GM12878 (cell line): ENCODE results near the gene OSM. TPM values are rescaled to one million over a fixed set of nuclear protein-coding genes. Genes with fewer than 3 reads are reported as not detected.

Source experiments
- ATAC-seq: fragments of 200-7000 bp; cut with Tn5 transposase; 3 replicates; pipeline ENCODE4 v1.9.1; 2020; ENCODE audit warnings: mild to moderate bottlenecking, moderate library complexity
- BruUV-seq: library from RNA; stranded (reverse); fragments of 400-500 nt; replicated peaks from 2 replicates; lab custom pipeline; 2021; lab: Mats Ljungman, UMichigan
- CTCF ChIA-PET: fragments of 300-600 bp; sonication (Branson Sonifier 250); formaldehyde crosslinking; extraction: SDS; loops from one replicate; lab custom pipeline; 2021; ENCODE audit warnings: inconsistent platforms; lab: Yijun Ruan, JAX
- POLR2A ChIA-PET: fragments of 350-600 bp; formaldehyde crosslinking; extraction: SDS; loops from one replicate; lab custom pipeline; 2021; ENCODE audit warnings: inconsistent platforms; lab: Charles Lee
- RAD21 ChIA-PET: fragments of 300-600 bp; sonication (Branson Sonifier 250); formaldehyde crosslinking; loops from one replicate; lab custom pipeline; 2023; ENCODE audit warnings: antibody characterized with exemption; ENCODE audit not compliant: unreplicated experiment; lab: Charles Lee
- SMC1A ChIA-PET: fragments of 300-600 bp; sonication (Branson Sonifier 250); formaldehyde crosslinking; loops from one replicate; lab custom pipeline; 2023; ENCODE audit not compliant: unreplicated experiment, uncharacterized antibody; lab: Charles Lee
- DNase-seq: peaks from one replicate; pipeline ENCODE4 v3.0.0-alpha.2; 2011; ENCODE audit warnings: low read depth, low spot score
- FAIRE-seq: peaks from 3 replicates; lab custom pipeline; 2011; peaks lifted over from hg19 to GRCh38; lab: Jason Lieb, UNC
- H2AFZ ChIP-seq: 2 replicates; pipeline ENCODE4 v1.6.0; 2011; ENCODE audit warnings: low read depth, low read length, control low read depth; ENCODE audit not compliant: control insufficient read depth
- H3K27ac ChIP-seq: 2 replicates; pipeline ENCODE4 v1.5.1; 2011; ENCODE audit warnings: control low read depth; ENCODE audit not compliant: control insufficient read depth, insufficient read depth
- H3K27me3 ChIP-seq, 2 experiments: replicated peaks in 1 of 2; 2 replicates each; pipeline versions ENCODE4 v1.6.0 to v1.6.1; 2011; ENCODE audit warnings: low read length in 1 of 2; ENCODE audit not compliant: control insufficient read depth in 2 of 2, insufficient read depth in 2 of 2
- H3K36me3 ChIP-seq, 2 experiments: 2 replicates each; pipeline ENCODE4 v1.5.1; 2011; ENCODE audit warnings: low read length in 1 of 2; ENCODE audit not compliant: control insufficient read depth in 2 of 2, insufficient read depth in 2 of 2
- H3K4me1 ChIP-seq: 2 replicates; pipeline ENCODE4 v1.6.1; 2011; ENCODE audit warnings: mild to moderate bottlenecking, low read length, moderate library complexity, mixed read lengths; ENCODE audit not compliant: control insufficient read depth, insufficient read depth
- H3K4me2 ChIP-seq: 2 replicates; pipeline ENCODE4 v1.6.0; 2011; ENCODE audit warnings: control low read depth; ENCODE audit not compliant: control insufficient read depth, insufficient read depth
- H3K4me3 ChIP-seq: fragments of 200-600 bp; sonication (generic); 2 replicates; pipeline ENCODE4 v1.5.1; 2016
- H3K79me2 ChIP-seq: 2 replicates; pipeline ENCODE4 v1.6.0; 2011; ENCODE audit warnings: low read length; ENCODE audit not compliant: control insufficient read depth, insufficient read depth
- H3K9ac ChIP-seq: 2 replicates; pipeline ENCODE4 v1.8.0; 2011; ENCODE audit warnings: low read length, control low read depth, mixed read lengths; ENCODE audit not compliant: control insufficient read depth, insufficient read depth
- H3K9me3 ChIP-seq: replicated peaks from 3 replicates; pipeline ENCODE4 v1.5.1; 2011; ENCODE audit warnings: mild to moderate bottlenecking, low read length; ENCODE audit not compliant: control insufficient read depth, insufficient read depth
- H4K20me1 ChIP-seq: 2 replicates; pipeline ENCODE4 v1.6.0; 2011; ENCODE audit not compliant: control insufficient read depth, insufficient read depth
- CBX3 ChIP-seq: fragments of 200-600 bp; sonication (generic); IDR thresholded peaks from 2 replicates; pipeline ENCODE4 v1.6.1; 2016; ENCODE audit warnings: low read depth, borderline replicate concordance
- ETV6 ChIP-seq, 2 experiments: fragments of 450-650 bp in 1 of 2; IDR thresholded peaks in 1 of 2; conservative IDR thresholded peaks in 1 of 2; 2 replicates each; pipeline ENCODE4 v1.6.1; 2014; ENCODE audit warnings: antibody characterized with exemption in 1 of 2, borderline replicate concordance in 1 of 2, low read depth in 1 of 2, mild to moderate bottlenecking in 1 of 2, moderate library complexity in 1 of 2
- FOXM1 ChIP-seq: IDR thresholded peaks from 2 replicates; pipeline ENCODE4 v1.6.1; 2012; ENCODE audit warnings: low read depth, mild to moderate bottlenecking, inconsistent platforms, low read length, moderate library complexity
- HDAC2 ChIP-seq: fragments of 200-600 bp; sonication (generic); IDR thresholded peaks from 2 replicates; pipeline ENCODE4 v1.6.1; 2017
- HDAC6 ChIP-seq: fragments of 200-600 bp; sonication (generic); IDR thresholded peaks from one replicate; pipeline ENCODE4 v1.8.0; 2017; ENCODE audit warnings: antibody characterized with exemption; ENCODE audit not compliant: unreplicated experiment
- JUND ChIP-seq: IDR thresholded peaks from 2 replicates; pipeline ENCODE4 v1.6.1; 2012; ENCODE audit warnings: low read depth, mild to moderate bottlenecking, low read length, improper control_type of control experiment, moderate library complexity
- MXI1 ChIP-seq: fragments of 150-350 bp; IDR thresholded peaks from 2 replicates; pipeline ENCODE4 v1.6.1; 2011; ENCODE audit warnings: low read depth, mild to moderate bottlenecking, inconsistent platforms, low read length, improper control_type of control experiment
- NFIC ChIP-seq: IDR thresholded peaks from 2 replicates; pipeline ENCODE4 v1.6.1; 2012; ENCODE audit warnings: low read depth, mild to moderate bottlenecking, inconsistent platforms, low read length, moderate library complexity
- NR2C1 ChIP-seq: fragments of 450-650 bp; IDR thresholded peaks from 2 replicates; pipeline ENCODE4 v1.6.1; 2017; ENCODE audit warnings: antibody characterized with exemption, mild to moderate bottlenecking, moderate library complexity
- PAX5 ChIP-seq: IDR thresholded peaks from 2 replicates; pipeline ENCODE4 v1.6.1; 2011; ENCODE audit warnings: low read depth, low read length, borderline replicate concordance
- PML ChIP-seq: IDR thresholded peaks from 2 replicates; pipeline ENCODE4 v1.6.1; 2012; ENCODE audit warnings: low read length, inconsistent platforms
- TAF1 ChIP-seq: IDR thresholded peaks from 2 replicates; pipeline ENCODE4 v1.6.1; 2011; ENCODE audit warnings: mild to moderate bottlenecking, low read depth, low read length, borderline replicate concordance
- TARDBP ChIP-seq: IDR thresholded peaks from 2 replicates; pipeline ENCODE4 v1.6.1; 2016; ENCODE audit warnings: borderline replicate concordance
- ZBTB11 ChIP-seq: fragments of 450-650 bp; formaldehyde crosslinking; IDR thresholded peaks from 2 replicates; pipeline ENCODE4 v1.5.0; 2022; ENCODE audit warnings: mild to moderate bottlenecking, missing genetic modification characterization
- ZNF24 ChIP-seq: fragments of 450-650 bp; IDR thresholded peaks from 2 replicates; pipeline ENCODE4 v1.6.1; 2017; ENCODE audit warnings: antibody characterized with exemption, mild to moderate bottlenecking
- ZZZ3 ChIP-seq: IDR thresholded peaks from 2 replicates; pipeline ENCODE4 v1.6.1; 2011; ENCODE audit warnings: low read depth; ENCODE audit not compliant: control insufficient read depth, insufficient read length
- WGBS: methylation state at CpG from one replicate; pipeline ENCODE4 v1.1.6; 2016; ENCODE audit warnings: low lambda C conversion rate; ENCODE audit not compliant: insufficient replicate concordance, insufficient coverage; ENCODE audit errors: missing lambda C conversion rate; 5-methylcytosine and 5-hydroxymethylcytosine counted together
- in situ Hi-C: fragments of 300-500 bp; cut with MboI; formaldehyde crosslinking; loops from 9 replicates; pipeline ENCODE4 v1.14.3; 2018; ENCODE audit warnings: mixed read lengths
- intact Hi-C: fragments of 100-400 bp; cut with micrococcal nuclease; formaldehyde crosslinking; loops from one replicate; pipeline ENCODE4 v1.14.2; 2022; ENCODE audit not compliant: unreplicated experiment
- polyA plus RNA-seq, 11 experiments: library from polyadenylated mRNA; depleted of rRNA in 4 of 11; unstranded in 6 of 11; stranded (reverse) in 5 of 11; fragments of >200 nt; fragmentation: Nextera tagmentation in 4 of 11; fragmentation: Illumina TruSeq in 1 of 11; extraction: Ambion mirVana in 4 of 11; extraction: Trizol in 1 of 11; gene quantifications; 1 replicate in 1 of 11; 2 replicates in 10 of 11; pipeline versions ENCODE4 v1.2.1 to v1.2.3, GENCODE V29; 2011 to 2016; ENCODE audit warnings: inconsistent platforms in 2 of 11, missing spikeins in 2 of 11, low read depth in 1 of 11
- total RNA-seq, 4 experiments: library from RNA; depleted of rRNA in 3 of 4; stranded (reverse); fragments of >200 nt in 3 of 4; fragmentation: Illumina TruSeq in 1 of 4; extraction: Trizol in 1 of 4; gene quantifications; 2 replicates each; pipeline versions ENCODE4 v1.2.1 to v1.2.3, GENCODE V29; 2013 to 2021
- TF ChIP-seq, protein P1 (sequence below): IDR thresholded peaks from 2 replicates; pipeline ENCODE4 v1.6.1; 2012; ENCODE audit warnings: improper control_type of control experiment, low read depth, low read length; ENCODE audit not compliant: insufficient replicate concordance

Gene OSM
- total and polyA plus RNA-seq, 10 of the 15 experiments (the other 5 are each of a cell fraction or from before 2014, with no cell fraction given): 0.06 to 1.4 (median 0.59) TPM

GRCh38 chr22:30236875-30237274 lies 29.8 kb downstream of the OSM start:
- ATAC-seq (no peak), FAIRE-seq (no peak), DNase-seq (no peak)
- H2AFZ ChIP-seq: no peak overlapping the region
- TF ChIP-seq TAF1 (no peak), ZZZ3 (no peak), NFIC (no peak), PAX5 (no peak), HDAC2 (no peak), CBX3 (no peak), PML (no peak), NR2C1 (no peak), MXI1 (no peak), JUND (no peak), HDAC6 (no peak), ETV6 (conservative IDR thresholded peaks at IDR 0.05 in 1 of 2, IDR thresholded peaks at IDR 0.05 in 1 of 2; ENCODE audit: borderline replicate concordance in 1 of 2, low read depth in 1 of 2) (no peak), ZNF24 (no peak), ZBTB11 (CRISPR knock-in tag) (no peak), FOXM1 (no peak), TARDBP (no peak)
- TF ChIP-seq, protein P1, sequence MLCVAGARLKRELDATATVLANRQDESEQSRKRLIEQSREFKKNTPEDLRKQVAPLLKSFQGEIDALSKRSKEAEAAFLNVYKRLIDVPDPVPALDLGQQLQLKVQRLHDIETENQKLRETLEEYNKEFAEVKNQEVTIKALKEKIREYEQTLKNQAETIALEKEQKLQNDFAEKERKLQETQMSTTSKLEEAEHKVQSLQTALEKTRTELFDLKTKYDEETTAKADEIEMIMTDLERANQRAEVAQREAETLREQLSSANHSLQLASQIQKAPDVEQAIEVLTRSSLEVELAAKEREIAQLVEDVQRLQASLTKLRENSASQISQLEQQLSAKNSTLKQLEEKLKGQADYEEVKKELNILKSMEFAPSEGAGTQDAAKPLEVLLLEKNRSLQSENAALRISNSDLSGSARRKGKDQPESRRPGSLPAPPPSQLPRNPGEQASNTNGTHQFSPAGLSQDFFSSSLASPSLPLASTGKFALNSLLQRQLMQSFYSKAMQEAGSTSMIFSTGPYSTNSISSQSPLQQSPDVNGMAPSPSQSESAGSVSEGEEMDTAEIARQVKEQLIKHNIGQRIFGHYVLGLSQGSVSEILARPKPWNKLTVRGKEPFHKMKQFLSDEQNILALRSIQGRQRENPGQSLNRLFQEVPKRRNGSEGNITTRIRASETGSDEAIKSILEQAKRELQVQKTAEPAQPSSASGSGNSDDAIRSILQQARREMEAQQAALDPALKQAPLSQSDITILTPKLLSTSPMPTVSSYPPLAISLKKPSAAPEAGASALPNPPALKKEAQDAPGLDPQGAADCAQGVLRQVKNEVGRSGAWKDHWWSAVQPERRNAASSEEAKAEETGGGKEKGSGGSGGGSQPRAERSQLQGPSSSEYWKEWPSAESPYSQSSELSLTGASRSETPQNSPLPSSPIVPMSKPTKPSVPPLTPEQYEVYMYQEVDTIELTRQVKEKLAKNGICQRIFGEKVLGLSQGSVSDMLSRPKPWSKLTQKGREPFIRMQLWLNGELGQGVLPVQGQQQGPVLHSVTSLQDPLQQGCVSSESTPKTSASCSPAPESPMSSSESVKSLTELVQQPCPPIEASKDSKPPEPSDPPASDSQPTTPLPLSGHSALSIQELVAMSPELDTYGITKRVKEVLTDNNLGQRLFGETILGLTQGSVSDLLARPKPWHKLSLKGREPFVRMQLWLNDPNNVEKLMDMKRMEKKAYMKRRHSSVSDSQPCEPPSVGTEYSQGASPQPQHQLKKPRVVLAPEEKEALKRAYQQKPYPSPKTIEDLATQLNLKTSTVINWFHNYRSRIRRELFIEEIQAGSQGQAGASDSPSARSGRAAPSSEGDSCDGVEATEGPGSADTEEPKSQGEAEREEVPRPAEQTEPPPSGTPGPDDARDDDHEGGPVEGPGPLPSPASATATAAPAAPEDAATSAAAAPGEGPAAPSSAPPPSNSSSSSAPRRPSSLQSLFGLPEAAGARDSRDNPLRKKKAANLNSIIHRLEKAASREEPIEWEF: no peak
- ChIA-PET SMC1A (interaction anchor here (1.0 kb wide), 1 partner anchor 117 kb away, joined by 3 read pairs; no protein-coding TSS in a partner anchor), CTCF (interaction anchor here (1.2 kb wide), 1 partner anchor 18 kb away, joined by 3 read pairs; no protein-coding TSS in a partner anchor), POLR2A (no interaction called here), RAD21 (interaction anchor here (1.0 kb wide), 1 partner anchor 43 kb away, joined by 3 read pairs; no protein-coding TSS in a partner anchor)
- H3K27ac ChIP-seq: no peak overlapping the region
- H3K9me3 ChIP-seq: no peaks in the 10 kb centered on the region
- 0 out of 4 replicates have a peak, but pooled peaks cover 0 to 3% of the 10 kb centered on the region in 2 experiments for H3K27me3 ChIP-seq
- H3K4me3 ChIP-seq: no peak overlapping the region
- no peaks in the 10 kb centered on the region for H3K36me3 ChIP-seq
- H3K79me2 ChIP-seq: no peaks in the 10 kb centered on the region
- intact Hi-C loops: no loop called here
- WGBS: 48% methylated on average over 5 of the region's 5 CpGs
- no peaks in the 10 kb centered on the region for H3K4me1 ChIP-seq
- in situ Hi-C loops: no loop called here
- H3K9ac ChIP-seq: no peak overlapping the region
- H4K20me1 ChIP-seq: no peaks in the 10 kb centered on the region
- no peak overlapping the region for H3K4me2 ChIP-seq
- BruUV-seq: no TSS peak
